Stomach (tissue), 19 donors: ENCODE measurements around the gene FST. TPM values are rescaled to one million over a fixed set of nuclear protein-coding genes. Genes with fewer than 3 reads are reported as not detected.

ENCODE experiments used
- DNase-seq, 2 donors: peaks; one replicate each; pipeline versions ENCODE4 v3.0.0 to v3.0.0-alpha.2; 2013 to 2019
- H3K27ac ChIP-seq, 5 donors: fragments of 200-600 bp in 4 of 5; sonication (generic) in 4 of 5; one replicate each; pipeline ENCODE4 v1.5.1; 2013 to 2019; ENCODE audit warnings: mild to moderate bottlenecking in 1 of 5, moderate library complexity in 1 of 5
- H3K27me3 ChIP-seq, 3 donors: fragments of 200-600 bp; sonication (generic); one replicate each; pipeline ENCODE4 v1.5.1; 2017 to 2019; ENCODE audit warnings: mixed run types in 1 of 3
- H3K36me3 ChIP-seq, 4 donors: fragments of 200-600 bp; sonication (generic); 1 replicate in 3 of 4; 2 replicates in 1 of 4; pipeline ENCODE4 v1.5.1; 2016 to 2019
- H3K4me1 ChIP-seq, 4 donors: fragments of 200-600 bp; sonication (generic); one replicate each; pipeline ENCODE4 v1.5.1; 2016 to 2019
- H3K4me3 ChIP-seq, 4 donors: fragments of 200-600 bp; sonication (generic) in 3 of 4; one replicate each; pipeline ENCODE4 v1.5.1; 2016 to 2019; ENCODE audit warnings: mild to moderate bottlenecking in 1 of 4
- H3K9me3 ChIP-seq, 4 donors: fragments of 200-600 bp; sonication (generic); one replicate each; pipeline ENCODE4 v1.5.1; 2016 to 2019
- CTCF ChIP-seq, 7 experiments: fragments of 450-650 bp in 4 of 7; fragments of 200-600 bp in 3 of 7; sonication (generic) in 3 of 7; IDR thresholded peaks; one replicate each; pipeline ENCODE4 v1.5.1; 2016 to 2019; ENCODE audit warnings: antibody characterized with exemption in 7 of 7, control low read depth in 2 of 7, mild to moderate bottlenecking in 1 of 7
- EP300 ChIP-seq: sonication (generic); formaldehyde crosslinking; IDR thresholded peaks from one replicate; pipeline ENCODE4 v1.6.1; 2017; ENCODE audit warnings: antibody characterized with exemption
- POLR2A ChIP-seq, 4 donors: fragments of 450-650 bp; IDR thresholded peaks; one replicate each; pipeline ENCODE4 v1.6.1; 2016; ENCODE audit warnings: antibody characterized with exemption in 4 of 4, control low read depth in 2 of 4, mild to moderate bottlenecking in 1 of 4, moderate library complexity in 1 of 4
- POLR2AphosphoS5 ChIP-seq, 3 donors: sonication (generic); formaldehyde crosslinking; IDR thresholded peaks; one replicate each; pipeline ENCODE4 v1.6.1; 2016; ENCODE audit warnings: antibody characterized with exemption in 3 of 3
- WGBS, 5 donors: extraction: QIAGEN DNeasy Blood & Tissue Kit in 3 of 5; methylation state at CpG; one replicate each; pipeline versions ENCODE4 v1.1.5 to v1.1.7; 2013 to 2018; 5-methylcytosine and 5-hydroxymethylcytosine counted together
- intact Hi-C: fragments of 100-400 bp; cut with DNase I; formaldehyde crosslinking; loops from one replicate; pipeline ENCODE4 v1.15.1; 2023; ENCODE audit warnings: low total_unique reads
- long read RNA-seq, 10 donors: transcript quantifications; one replicate each; lab custom pipeline, GENCODE V29; 2026
- polyA plus RNA-seq, 3 donors: library from polyadenylated mRNA; stranded (reverse); fragments of 200-250 nt; gene quantifications; one replicate each; pipeline ENCODE4 v1.2.3, GENCODE V29; 2013
- total RNA-seq, 5 donors: library from RNA; depleted of rRNA; stranded (reverse); fragments of >200 nt; gene quantifications; one replicate each; pipeline versions ENCODE4 v1.1.0 to v1.2.3, GENCODE V29; 2014 to 2016
- donor health status: healthy with polysubstance abuse.
- donor health status: Bipolar disorder and iron deficiency.
- donor health status: healthy.

Gene FST
- total RNA-seq (10 to 100 TPM in 2 of 5 donors, 1 to 10 TPM in 3; 1.8 to 16.8 (median 9.3) TPM), polyA plus RNA-seq (1 to 10 TPM; 4.1 to 9.6 (median 7.0) TPM)
- long read RNA-seq, donor 1, partial matches to known transcripts, result 0 of 3 reads
- long read RNA-seq, donor 1, other reads (novel, unspliced or antisense), result 0 of 3 reads
- long read RNA-seq, donor 2, partial matches to known transcripts, result 0 of 1 reads
- long read RNA-seq, donor 2, other reads (novel, unspliced or antisense), result 0 of 1 reads
- long read RNA-seq, donor 3, partial matches to known transcripts, result 0 of 1 reads
- long read RNA-seq, donor 3, other reads (novel, unspliced or antisense), result 0 of 1 reads
- long read RNA-seq, donor 4, partial matches to known transcripts, result 0 of 2 reads
- long read RNA-seq, donor 4, other reads (novel, unspliced or antisense), result 0 of 2 reads
- long read RNA-seq, donor 5, transcript FST-201 (6 exons, 2,519 nt), result major isoform, 6 of 7 reads
- long read RNA-seq, donor 5, partial matches to known transcripts, result 0 of 7 reads
- long read RNA-seq, donor 5, other reads (novel, unspliced or antisense), result 0 of 7 reads
- long read RNA-seq, donor 6, partial matches to known transcripts, result 0 of 2 reads
- long read RNA-seq, donor 6, other reads (novel, unspliced or antisense), result 0 of 2 reads
- long read RNA-seq, donor 7, partial matches to known transcripts, result 0 of 1 reads
- long read RNA-seq, donor 7, other reads (novel, unspliced or antisense), result 0 of 1 reads
- long read RNA-seq, donor 8, partial matches to known transcripts, result 0 of 2 reads
- long read RNA-seq, donor 8, other reads (novel, unspliced or antisense), result 0 of 2 reads
- long read RNA-seq, donor 9, partial matches to known transcripts, result 0 of 2 reads
- long read RNA-seq, donor 9, other reads (novel, unspliced or antisense), result 0 of 2 reads
- long read RNA-seq, donor 10, result 0 reads

GRCh38 chr5:53480416-53481158 is at the start of gene FST:
FST (plus strand) TSS chr5:53480629; CDS start chr5:53480792, 163 bp downstream.
- Histone ChIP-seq H3K36me3 (peaks cover 0 to 5% (median 2%) of the 10 kb centered on the region in 4 donors), H3K4me3 (peak within 1 kb of the TSS; percentile 66 to 91 (median 84)), H3K27me3 (peaks cover 0 to 26% (median 0%) of the 10 kb centered on the region in 3 donors), H3K27ac (peak within 1 kb of the TSS; percentile 63 to 87 (median 82)), H3K9me3 (no peaks in the 10 kb centered on the region), H3K4me1 (peaks cover 14 to 42% (median 40%) of the 10 kb centered on the region in 4 donors)
- TF ChIP-seq CTCF (IDR thresholded peaks at IDR 0.05) (no peak), POLR2A (IDR thresholded peaks at IDR 0.05) (no peak), POLR2AphosphoS5 (IDR thresholded peaks at IDR 0.05) (no peak), EP300 (no peak)
- WGBS, 5 donors, result 1 to 3% (median 1%) methylated on average over 45 to 64 of the region's 64 CpGs
- intact Hi-C loops, result loop anchor here (5.0 kb wide), 1 partner anchor 747 kb away; no protein-coding TSS in a partner anchor
- DNase-seq, result peak; percentile 25 to 75

GRCh38 chr5:53431665-53432064 is 48.8 kb upstream of the FST start:
- WGBS, 5 donors, result 83 to 90% (median 87%) methylated on average over 6 of the region's 6 CpGs
- TF ChIP-seq EP300 (no peak), POLR2AphosphoS5 (IDR thresholded peaks at IDR 0.05) (no peak), POLR2A (IDR thresholded peaks at IDR 0.05) (no peak), CTCF (IDR thresholded peaks at IDR 0.05) (no peak)
- intact Hi-C loops, result no loop called here
- no peak for DNase-seq
- no peaks in the 10 kb centered on the region for H3K9me3 ChIP-seq
- no peaks in the 10 kb centered on the region for H3K27me3 ChIP-seq
- no peak overlapping the region for H3K4me3 ChIP-seq
- H3K4me1 ChIP-seq, result no peaks in the 10 kb centered on the region
- H3K27ac ChIP-seq, result no peak overlapping the region
- no peaks in the 10 kb centered on the region for H3K36me3 ChIP-seq

- Histone ChIP-seq H3K4me3 (no peak overlapping the region), H3K9me3 (no peaks in the 10 kb centered on the region), H3K4me1 (no peaks in the 10 kb centered on the region), H3K27me3 (no peaks in the 10 kb centered on the region), H3K27ac (no peak overlapping the region), H3K36me3 (no peaks in the 10 kb centered on the region)
- no peak for TF ChIP-seq CTCF (IDR thresholded peaks at IDR 0.05)
- no peak for TF ChIP-seq POLR2A (IDR thresholded peaks at IDR 0.05)
- TF ChIP-seq EP300, result no peak
- TF ChIP-seq POLR2AphosphoS5 (IDR thresholded peaks at IDR 0.05), result no peak
- intact Hi-C loops, result no loop called here
- DNase-seq, result no peak
- WGBS, 5 donors, result 16 to 44% (median 28%) methylated on average over 1 of the region's 1 CpG
Observed at GRCh38 chr5:53433026-53433425, 47.4 kb upstream of the FST start.

- no peak for DNase-seq
- 24 to 52% (median 34%) methylated on average over 1 of the region's 1 CpG for WGBS, 5 donors
- Histone ChIP-seq H3K9me3 (no peaks in the 10 kb centered on the region), H3K27me3 (no peaks in the 10 kb centered on the region), H3K36me3 (no peaks in the 10 kb centered on the region), H3K4me1 (no peaks in the 10 kb centered on the region), H3K4me3 (no peak overlapping the region), H3K27ac (no peak overlapping the region)
- TF ChIP-seq EP300, result no peak
- no peak for TF ChIP-seq CTCF (IDR thresholded peaks at IDR 0.05)
- TF ChIP-seq POLR2AphosphoS5 (IDR thresholded peaks at IDR 0.05), result no peak
- TF ChIP-seq POLR2A (IDR thresholded peaks at IDR 0.05), result no peak
- intact Hi-C loops, result no loop called here
Observed at GRCh38 chr5:53434541-53434940, 45.9 kb upstream of the FST start.
